ENCODE measurements around the gene RHD. TPM values are rescaled to one million over a fixed set of nuclear protein-coding genes. Genes with fewer than 3 reads are reported as not detected.
"Not testable (repeated sequence)": the region's sequence is repeated elsewhere in the genome, so short reads cannot be mapped to it uniquely, and the experiment has no call there.

Gene RHD
- total RNA-seq, 1 experiment from 2014 or later = not detected

DNA sequence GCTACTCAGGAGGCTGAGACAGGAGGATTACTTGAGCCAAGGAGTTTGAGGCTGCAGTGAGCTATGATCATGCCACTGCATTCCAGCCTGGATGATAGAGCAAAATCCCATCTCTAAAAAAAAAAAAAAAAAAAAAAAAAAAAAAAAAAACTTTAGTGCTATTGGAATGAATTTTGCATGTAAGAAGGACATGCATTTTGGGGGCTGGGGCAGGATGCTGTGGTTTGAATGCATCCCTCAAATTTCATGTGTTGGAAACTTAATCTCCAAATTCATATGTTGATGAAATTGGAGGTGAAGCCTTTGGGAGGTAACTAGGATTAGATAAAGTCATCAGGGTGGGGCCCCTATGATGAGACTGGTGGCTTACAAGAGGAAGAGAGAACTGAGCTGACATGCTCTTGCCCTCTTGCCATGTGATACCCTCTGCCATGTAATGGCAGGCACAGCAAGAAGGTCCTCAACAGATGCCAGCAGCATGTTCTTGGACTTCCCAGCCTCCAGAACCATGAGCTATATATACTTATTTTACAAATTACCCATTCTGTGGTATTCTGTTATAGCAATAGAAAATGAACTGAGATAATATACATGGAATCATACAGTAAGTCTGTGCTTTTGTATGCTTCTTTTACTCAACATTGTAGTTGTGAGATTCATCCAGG is 40.6 kb downstream of the RHD start:
- not testable (repeated sequence) for H3K27ac Mint-ChIP-seq (ENCODE audit: unreplicated experiment); H3K4me3 Mint-ChIP-seq (ENCODE audit: unreplicated experiment)

DNA sequence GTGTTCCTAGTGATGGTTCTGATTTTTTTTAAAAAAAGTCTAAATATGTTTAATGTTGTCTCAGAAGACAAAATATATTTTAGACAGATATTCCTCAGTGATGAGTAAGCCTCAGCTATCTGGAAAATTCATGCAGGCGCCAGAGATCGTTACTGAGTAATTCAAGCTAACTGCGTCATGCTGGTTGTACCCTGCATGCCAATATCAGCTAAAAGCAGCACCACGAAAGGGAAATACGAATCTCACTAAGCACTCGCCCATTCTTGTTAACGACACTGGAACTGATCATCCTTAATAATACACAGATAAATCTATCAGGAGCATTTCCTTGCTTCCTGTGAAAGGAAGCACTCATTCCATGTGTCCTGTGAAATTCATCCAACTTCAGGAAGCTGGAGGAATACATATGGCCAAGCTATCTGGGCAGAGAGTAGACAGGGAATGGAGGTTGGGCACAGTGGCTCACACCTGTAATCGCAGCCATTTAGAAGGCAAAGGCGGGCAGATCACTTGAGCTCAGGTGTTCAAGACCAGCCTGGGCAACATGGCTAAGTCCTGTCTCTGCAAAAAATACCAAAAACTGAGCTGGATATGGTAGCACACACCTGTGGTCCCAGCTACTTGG is 48.1 kb downstream of the RHD start:
- H3K36me3 Mint-ChIP-seq (ENCODE audit: insufficient read depth, unreplicated experiment); H3K4me1 Mint-ChIP-seq (ENCODE audit: low read depth, unreplicated experiment); BruUV-seq (replicated peaks); DNase-seq; H3K27me3 ChIP-seq (replicated peaks; ENCODE audit: control insufficient read depth, insufficient read depth, low read length); POLR2A ChIA-PET; H3K27ac Mint-ChIP-seq (ENCODE audit: unreplicated experiment); H3K27me3 Mint-ChIP-seq (ENCODE audit: insufficient read depth, unreplicated experiment); H3K4me3 ChIP-seq (ENCODE audit: low read depth, low read length); H3K36me3 ChIP-seq (ENCODE audit: control insufficient read depth, insufficient read depth, low read length); H3K4me3 Mint-ChIP-seq (ENCODE audit: unreplicated experiment); H3K4me1 ChIP-seq; H3K9me3 Mint-ChIP-seq (ENCODE audit: unreplicated experiment); intact Hi-C loops (cut with micrococcal nuclease; ENCODE audit: unreplicated experiment); H3K9me3 ChIP-seq; CTCF ChIA-PET: not testable (repeated sequence)

More for the DNA sequence above, 40.6 kb downstream of the RHD start:
- H3K4me1 Mint-ChIP-seq (ENCODE audit: low read depth, unreplicated experiment); H3K4me3 ChIP-seq (ENCODE audit: low read depth, low read length); H3K9me3 ChIP-seq; H3K36me3 ChIP-seq (ENCODE audit: control insufficient read depth, insufficient read depth, low read length); H3K4me1 ChIP-seq; H3K27me3 Mint-ChIP-seq (ENCODE audit: insufficient read depth, unreplicated experiment); CTCF ChIA-PET; H3K36me3 Mint-ChIP-seq (ENCODE audit: insufficient read depth, unreplicated experiment); BruUV-seq (replicated peaks); H3K9me3 Mint-ChIP-seq (ENCODE audit: unreplicated experiment); H3K27me3 ChIP-seq (replicated peaks; ENCODE audit: control insufficient read depth, insufficient read depth, low read length); DNase-seq; intact Hi-C loops (cut with micrococcal nuclease; ENCODE audit: unreplicated experiment); POLR2A ChIA-PET: not testable (repeated sequence)

DNA sequence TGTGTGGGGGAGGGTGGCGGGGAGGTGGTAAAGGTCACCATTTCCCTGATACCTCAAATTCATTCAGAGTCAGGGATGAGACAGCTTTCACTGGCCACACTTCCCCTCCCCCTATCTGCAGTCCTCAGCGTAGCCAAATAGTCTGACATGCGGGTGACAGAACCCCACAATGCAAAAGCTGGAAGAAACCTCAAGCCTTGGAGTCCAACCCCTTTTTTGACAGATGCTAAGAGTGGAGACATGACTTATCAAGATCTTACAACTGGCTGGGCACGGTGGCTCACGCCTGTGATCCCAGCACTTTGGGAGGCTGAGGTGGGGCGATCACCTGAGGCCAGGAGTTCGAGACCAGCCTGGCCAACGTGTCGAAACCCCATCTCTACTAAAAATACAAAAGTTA is 49.8 kb downstream of the RHD start:
- H3K4me1 Mint-ChIP-seq (ENCODE audit: low read depth, unreplicated experiment); intact Hi-C loops (cut with micrococcal nuclease; ENCODE audit: unreplicated experiment); H3K9me3 Mint-ChIP-seq (ENCODE audit: unreplicated experiment); H3K4me1 ChIP-seq; H3K36me3 ChIP-seq (ENCODE audit: control insufficient read depth, insufficient read depth, low read length); H3K27me3 ChIP-seq (replicated peaks; ENCODE audit: control insufficient read depth, insufficient read depth, low read length); H3K4me3 Mint-ChIP-seq (ENCODE audit: unreplicated experiment); BruUV-seq (replicated peaks); CTCF ChIA-PET; H3K36me3 Mint-ChIP-seq (ENCODE audit: insufficient read depth, unreplicated experiment); H3K9me3 ChIP-seq; POLR2A ChIA-PET; DNase-seq; H3K4me3 ChIP-seq (ENCODE audit: low read depth, low read length); H3K27me3 Mint-ChIP-seq (ENCODE audit: insufficient read depth, unreplicated experiment); H3K27ac Mint-ChIP-seq (ENCODE audit: unreplicated experiment): not testable (repeated sequence)

DNA sequence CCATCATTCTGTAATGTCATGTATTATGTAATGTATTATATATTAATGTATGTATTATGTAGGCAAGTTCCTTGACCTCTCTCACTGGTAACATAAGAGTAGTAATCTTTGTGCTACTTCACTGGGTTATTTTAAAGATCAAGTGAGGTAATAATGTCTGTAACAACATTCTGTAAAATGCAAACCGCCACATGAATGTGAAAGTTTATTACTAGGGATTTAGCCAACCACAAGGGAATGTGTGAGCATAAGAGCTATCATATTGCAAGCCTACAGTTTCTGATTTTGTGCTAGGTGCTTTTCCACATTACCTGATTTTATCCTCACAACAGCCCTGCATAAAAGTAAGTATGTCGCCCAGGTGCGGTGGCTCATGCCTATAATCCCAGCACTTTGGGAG is 52.1 kb downstream of the RHD start:
- H3K4me3 ChIP-seq (ENCODE audit: low read depth, low read length); BruUV-seq (replicated peaks); H3K36me3 ChIP-seq (ENCODE audit: control insufficient read depth, insufficient read depth, low read length); H3K36me3 Mint-ChIP-seq (ENCODE audit: insufficient read depth, unreplicated experiment); H3K9me3 ChIP-seq; H3K27me3 ChIP-seq (replicated peaks; ENCODE audit: control insufficient read depth, insufficient read depth, low read length); H3K4me1 ChIP-seq; H3K4me3 Mint-ChIP-seq (ENCODE audit: unreplicated experiment); H3K9me3 Mint-ChIP-seq (ENCODE audit: unreplicated experiment); DNase-seq; intact Hi-C loops (cut with micrococcal nuclease; ENCODE audit: unreplicated experiment); H3K27me3 Mint-ChIP-seq (ENCODE audit: insufficient read depth, unreplicated experiment); H3K27ac Mint-ChIP-seq (ENCODE audit: unreplicated experiment); POLR2A ChIA-PET; H3K4me1 Mint-ChIP-seq (ENCODE audit: low read depth, unreplicated experiment); CTCF ChIA-PET: not testable (repeated sequence)

DNA sequence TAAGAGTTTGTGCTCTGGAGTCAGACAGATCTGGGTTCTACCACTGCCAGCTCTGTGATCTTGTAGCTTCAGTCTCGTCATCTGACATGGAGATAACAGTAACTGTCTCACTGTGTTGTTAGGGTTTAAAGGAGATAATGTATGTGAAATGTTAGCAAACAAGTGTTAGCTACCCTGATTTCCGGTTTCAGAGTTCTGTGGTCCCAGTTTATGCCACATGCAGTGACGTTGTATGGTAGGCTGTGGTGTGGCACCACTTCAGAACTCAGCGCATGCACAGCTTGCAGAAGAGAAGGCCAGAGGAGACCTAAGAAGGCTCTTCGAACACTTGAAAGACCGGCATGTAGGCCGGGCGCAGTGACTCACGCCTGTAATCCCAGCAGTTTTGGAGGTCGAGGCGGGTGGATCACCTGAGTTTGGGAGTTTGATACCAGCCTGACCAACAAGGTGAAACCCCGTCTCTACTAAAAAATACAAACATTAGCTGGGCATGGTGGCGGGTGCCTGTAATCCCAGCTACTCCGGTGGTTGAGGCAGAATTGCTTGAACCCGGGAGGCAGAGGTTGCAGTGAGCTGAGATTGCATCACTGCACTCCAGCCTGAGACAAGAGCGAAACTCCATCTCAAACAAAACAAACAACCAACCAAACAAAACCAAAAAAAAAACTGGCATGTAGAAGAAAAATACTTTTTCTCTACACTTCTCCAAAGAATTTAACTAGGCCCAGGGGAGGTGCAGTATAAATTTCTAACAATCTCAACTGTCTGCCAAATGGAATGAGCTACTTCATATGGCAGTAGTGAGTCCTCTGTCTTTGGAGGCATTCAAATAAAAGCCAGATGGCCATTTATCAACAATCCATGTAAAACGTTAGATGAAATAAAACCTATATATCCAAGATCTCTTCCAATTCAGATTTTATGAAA is 55.8 kb downstream of the RHD start:
- H3K9me3 Mint-ChIP-seq (ENCODE audit: unreplicated experiment); H3K4me1 ChIP-seq; H3K9me3 ChIP-seq; H3K36me3 Mint-ChIP-seq (ENCODE audit: insufficient read depth, unreplicated experiment); POLR2A ChIA-PET; H3K27ac Mint-ChIP-seq (ENCODE audit: unreplicated experiment); DNase-seq; H3K4me1 Mint-ChIP-seq (ENCODE audit: low read depth, unreplicated experiment); BruUV-seq (replicated peaks); H3K27me3 Mint-ChIP-seq (ENCODE audit: insufficient read depth, unreplicated experiment); intact Hi-C loops (cut with micrococcal nuclease; ENCODE audit: unreplicated experiment); CTCF ChIA-PET; H3K4me3 ChIP-seq (ENCODE audit: low read depth, low read length); H3K27me3 ChIP-seq (replicated peaks; ENCODE audit: control insufficient read depth, insufficient read depth, low read length); H3K4me3 Mint-ChIP-seq (ENCODE audit: unreplicated experiment); H3K36me3 ChIP-seq (ENCODE audit: control insufficient read depth, insufficient read depth, low read length): not testable (repeated sequence)

DNA sequence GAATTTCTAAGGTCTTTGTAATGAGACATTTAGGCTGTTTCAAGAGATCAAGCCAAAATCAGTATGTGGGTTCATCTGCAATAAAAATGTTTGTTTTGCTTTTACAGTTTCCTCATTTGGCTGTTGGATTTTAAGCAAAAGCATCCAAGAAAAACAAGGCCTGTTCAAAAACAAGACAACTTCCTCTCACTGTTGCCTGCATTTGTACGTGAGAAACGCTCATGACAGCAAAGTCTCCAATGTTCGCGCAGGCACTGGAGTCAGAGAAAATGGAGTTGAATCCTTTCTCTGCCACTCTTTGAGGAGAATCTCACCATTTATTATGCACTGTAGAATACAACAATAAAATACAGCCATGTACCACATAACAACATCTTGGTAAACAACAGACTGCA is 56.5 kb downstream of the RHD start:
- H3K4me3 Mint-ChIP-seq (ENCODE audit: unreplicated experiment); H3K27me3 Mint-ChIP-seq (ENCODE audit: insufficient read depth, unreplicated experiment); H3K36me3 Mint-ChIP-seq (ENCODE audit: insufficient read depth, unreplicated experiment); H3K9me3 ChIP-seq; H3K4me3 ChIP-seq (ENCODE audit: low read depth, low read length); H3K27ac Mint-ChIP-seq (ENCODE audit: unreplicated experiment); POLR2A ChIA-PET; BruUV-seq (replicated peaks); H3K27me3 ChIP-seq (replicated peaks; ENCODE audit: control insufficient read depth, insufficient read depth, low read length); CTCF ChIA-PET; H3K36me3 ChIP-seq (ENCODE audit: control insufficient read depth, insufficient read depth, low read length); DNase-seq; H3K4me1 ChIP-seq; intact Hi-C loops (cut with micrococcal nuclease; ENCODE audit: unreplicated experiment); H3K9me3 Mint-ChIP-seq (ENCODE audit: unreplicated experiment); H3K4me1 Mint-ChIP-seq (ENCODE audit: low read depth, unreplicated experiment): not testable (repeated sequence)

DNA sequence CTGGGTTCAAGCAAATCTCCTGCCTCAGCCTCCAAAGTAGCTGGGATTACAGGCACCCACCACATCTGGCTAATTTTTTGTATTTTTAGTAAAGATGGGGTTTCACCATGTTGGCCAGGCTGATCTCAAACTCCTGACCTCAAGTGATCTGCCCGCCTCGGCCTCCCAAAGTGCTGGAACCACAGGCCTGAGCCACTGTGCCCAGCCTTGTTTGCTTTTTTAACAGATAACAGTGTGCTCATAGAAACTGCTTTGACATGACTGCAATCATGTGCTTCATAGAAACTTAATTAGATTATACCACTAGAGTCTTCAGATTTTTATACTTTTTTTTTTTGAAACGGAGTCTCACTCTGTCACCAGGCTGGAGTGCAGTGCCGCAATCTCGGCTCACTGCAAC is 57.0 kb downstream of the RHD start:
- H3K36me3 ChIP-seq (ENCODE audit: control insufficient read depth, insufficient read depth, low read length); DNase-seq; H3K9me3 ChIP-seq; H3K4me1 ChIP-seq; H3K27ac Mint-ChIP-seq (ENCODE audit: unreplicated experiment); BruUV-seq (replicated peaks); H3K27me3 Mint-ChIP-seq (ENCODE audit: insufficient read depth, unreplicated experiment); H3K36me3 Mint-ChIP-seq (ENCODE audit: insufficient read depth, unreplicated experiment); intact Hi-C loops (cut with micrococcal nuclease; ENCODE audit: unreplicated experiment); H3K9me3 Mint-ChIP-seq (ENCODE audit: unreplicated experiment); H3K4me3 ChIP-seq (ENCODE audit: low read depth, low read length); H3K27me3 ChIP-seq (replicated peaks; ENCODE audit: control insufficient read depth, insufficient read depth, low read length); H3K4me1 Mint-ChIP-seq (ENCODE audit: low read depth, unreplicated experiment); H3K4me3 Mint-ChIP-seq (ENCODE audit: unreplicated experiment); CTCF ChIA-PET; POLR2A ChIA-PET: not testable (repeated sequence)

Measured in Caco-2 (cell line).